LNCAP (cell line): ENCODE measurements around the gene ERFL.

Source experiments
- CTCF ChIP-seq: fragments of 450-650 bp; IDR thresholded peaks from 2 replicates; pipeline ENCODE4 v1.5.1; 2017; ENCODE audit warnings: mild to moderate bottlenecking

The ERFL gene

GRCh38 chr19:41882568-41883462 is 45.4 kb downstream of the ERFL start, which contains the start of gene ARHGEF1:
Gene ARHGEF1, plus strand, starts transcription at chr19:41883184. Its CDS starts 4,899 bp downstream, at chr19:41888083.
- TF ChIP-seq CTCF, result no peak

DNA sequence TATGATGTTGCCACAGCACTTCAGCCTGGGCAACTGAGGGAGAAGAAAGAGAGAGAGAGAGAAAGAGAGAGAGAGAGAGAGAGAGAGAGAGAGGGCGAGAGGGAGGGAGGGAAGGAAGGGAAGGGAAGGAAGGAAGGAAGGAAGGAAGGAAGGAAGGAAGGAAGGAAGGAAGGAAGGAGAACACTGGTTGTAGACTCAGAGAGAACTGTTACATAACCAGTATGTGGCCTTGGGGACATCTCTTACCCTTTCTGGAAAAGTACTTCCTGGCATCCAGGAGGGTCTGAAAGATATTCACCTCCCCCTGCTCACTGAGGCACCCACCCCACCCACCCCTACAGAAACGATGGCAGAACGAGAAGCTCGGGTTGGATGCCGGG is 47.9 kb downstream of the ERFL start:
- no peak for TF ChIP-seq CTCF

GRCh38 chr19:41879670-41880328 is 48.5 kb downstream of the ERFL start:
- TF ChIP-seq CTCF, result no peak

DNA sequence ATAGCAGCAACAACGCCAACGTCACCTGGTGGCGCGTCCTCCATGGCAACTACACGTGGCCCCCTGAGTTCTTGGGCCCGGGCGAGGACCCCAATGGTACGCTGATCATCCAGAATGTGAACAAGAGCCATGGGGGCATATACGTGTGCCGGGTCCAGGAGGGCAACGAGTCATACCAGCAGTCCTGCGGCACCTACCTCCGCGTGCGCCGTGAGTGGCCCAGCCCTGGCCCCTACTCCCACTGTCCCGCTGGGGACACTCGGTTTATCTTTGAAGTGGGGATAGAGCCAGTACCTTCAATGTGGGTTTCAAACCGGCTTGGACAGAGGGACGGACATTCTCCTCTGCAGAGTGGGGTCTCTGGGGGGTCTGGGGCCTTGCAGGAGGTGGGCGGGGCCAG is 49.2 kb downstream of the ERFL start:
- TF ChIP-seq CTCF, result no peak

GRCh38 chr19:41877916-41878905 is 50.0 kb downstream of the ERFL start:
- TF ChIP-seq CTCF, result no peak

GRCh38 chr19:41876847-41877832 is 51.1 kb downstream of the ERFL start, which contains the start of gene CD79A:
Gene CD79A, plus strand, starts transcription at chr19:41877279. Its CDS starts 26 bp downstream, at chr19:41877305.
- no peak for TF ChIP-seq CTCF
